ENCODE results near the gene AKR1B15.

GRCh38 chr7:134601459-134601858 lies 52.5 kb downstream of the AKR1B15 start:
- no peak for TF ChIP-seq CTCF (conservative IDR thresholded peaks at IDR 0.05; ENCODE audit: low read depth in 2 of 2)
- TF ChIP-seq REST (IDR thresholded peaks at IDR 0.05; ENCODE audit: unreplicated experiment) = no peak
- no peak for TF ChIP-seq EZH2phosphoT487 (IDR thresholded peaks at IDR 0.05; ENCODE audit: unreplicated experiment)
- TF ChIP-seq JUNB (IDR thresholded peaks at IDR 0.05; ENCODE audit: unreplicated experiment) = no peak
- TF ChIP-seq ETS1 (IDR thresholded peaks at IDR 0.05) = no peak
- no peak for TF ChIP-seq POLR2AphosphoS5 (IDR thresholded peaks at IDR 0.05; ENCODE audit: low read depth)
- no peak for TF ChIP-seq STAT1 (IDR thresholded peaks at IDR 0.05; ENCODE audit: unreplicated experiment)
- TF ChIP-seq EZH2 (IDR thresholded peaks at IDR 0.05; ENCODE audit: low read depth, unreplicated experiment) = no peak
- TF ChIP-seq CREB1 (CRISPR knock-in tag; IDR thresholded peaks at IDR 0.05; ENCODE audit: low read depth) = no peak
- no peak for TF ChIP-seq ZNF114 (CRISPR knock-in tag; IDR thresholded peaks at IDR 0.05)
- no peak for TF ChIP-seq ZNF331 (CRISPR knock-in tag; IDR thresholded peaks at IDR 0.05; ENCODE audit: low read depth)
- TF ChIP-seq NANOG (IDR thresholded peaks at IDR 0.05; ENCODE audit: borderline replicate concordance) = no peak
